Measurements from ENCODE around the gene DOCK9.

- TF ChIP-seq EZH2phosphoT487 (IDR thresholded peaks at IDR 0.05; ENCODE audit: borderline replicate concordance, low read depth) = no peak
- peak; percentile 31; the same call in 1 of the 2 replicates for TF ChIP-seq USF1 (IDR thresholded peaks at IDR 0.05; ENCODE audit: borderline replicate concordance, low read depth)
Measured at GRCh38 chr13:99005609-99006008, 27.7 kb upstream of the DOCK9 start.

All from SK-N-SH (cell line).